Measurements from ENCODE around the gene EBLN2. TPM values are rescaled to one million over a fixed set of nuclear protein-coding genes. Genes with fewer than 3 reads are reported as not detected.

Gene EBLN2
- total RNA-seq (10 to 100 TPM in 1 of 2 donors, 1 to 10 TPM in 1; 3.8 to 18.5 TPM), polyA plus RNA-seq (1 to 10 TPM in 1 of 2 donors, under 1 TPM in 1; 0.61 to 1.2 TPM)
- long read RNA-seq, donor 1, partial matches to known transcripts, result 0 of 3 reads
- long read RNA-seq, donor 1, other reads (novel, unspliced or antisense), result 0 of 3 reads
- long read RNA-seq, donor 2, partial matches to known transcripts, result 0 of 2 reads
- long read RNA-seq, donor 2, other reads (novel, unspliced or antisense), result 0 of 2 reads
- long read RNA-seq, donor 3, partial matches to known transcripts, result 0 of 1 reads
- long read RNA-seq, donor 3, other reads (novel, unspliced or antisense), result 0 of 1 reads
- long read RNA-seq, donor 4, partial matches to known transcripts, result 0 of 2 reads
- long read RNA-seq, donor 4, other reads (novel, unspliced or antisense), result 0 of 2 reads
- long read RNA-seq, donor 5, transcript EBLN2-201 (1 exons, 1,679 nt), result major isoform, 9 of 9 reads
- long read RNA-seq, donor 5, partial matches to known transcripts, result 0 of 9 reads
- long read RNA-seq, donor 5, other reads (novel, unspliced or antisense), result 0 of 9 reads

- DNase-seq, result no peak
- no peaks in the 10 kb centered on the region for H3K4me1 ChIP-seq (ENCODE audit: control insufficient read depth in 5 of 5, insufficient read depth in 5 of 5, low read length in 5 of 5)
- no peak within 1 kb of the TSS for H3K4me3 ChIP-seq
- no peak within 1 kb of the TSS for H3K9ac ChIP-seq (ENCODE audit: insufficient read depth in 1 of 2, low read length in 2 of 2)
- no peaks in the 10 kb centered on the region for H3K9me3 ChIP-seq (ENCODE audit: control insufficient read depth in 4 of 4, insufficient read depth in 3 of 4, low read length in 3 of 4)
- WGBS, 2 donors, result 95 to 98% methylated on average over 2 of the region's 2 CpGs
- no peak for ATAC-seq (ENCODE audit: insufficient read depth, low FRiP score)
- H3K27ac ChIP-seq (ENCODE audit: low read depth in 1 of 2, low read length in 1 of 2), result peak within 1 kb of the TSS in 1 of 2 donors; percentile 13
- H3K36me3 ChIP-seq (ENCODE audit: control insufficient read depth in 4 of 4, insufficient read depth in 4 of 4, low read length in 4 of 4), result peaks cover 16 to 24% (median 17%) of the 10 kb centered on the region in 4 donors
- no peaks in the 10 kb centered on the region for H3K27me3 ChIP-seq (ENCODE audit: control insufficient read depth in 3 of 3, insufficient read depth in 3 of 3, low read length in 2 of 3)
- TF ChIP-seq CTCF (IDR thresholded peaks at IDR 0.05; ENCODE audit: control extremely low read depth, extremely low read depth), result no peak
Observed at GRCh38 chr3:73061416-73061815, at the start of gene EBLN2. Gene EBLN2, plus strand, starts transcription at chr3:73061659. Its CDS starts 423 bp downstream, at chr3:73062082.

DNA sequence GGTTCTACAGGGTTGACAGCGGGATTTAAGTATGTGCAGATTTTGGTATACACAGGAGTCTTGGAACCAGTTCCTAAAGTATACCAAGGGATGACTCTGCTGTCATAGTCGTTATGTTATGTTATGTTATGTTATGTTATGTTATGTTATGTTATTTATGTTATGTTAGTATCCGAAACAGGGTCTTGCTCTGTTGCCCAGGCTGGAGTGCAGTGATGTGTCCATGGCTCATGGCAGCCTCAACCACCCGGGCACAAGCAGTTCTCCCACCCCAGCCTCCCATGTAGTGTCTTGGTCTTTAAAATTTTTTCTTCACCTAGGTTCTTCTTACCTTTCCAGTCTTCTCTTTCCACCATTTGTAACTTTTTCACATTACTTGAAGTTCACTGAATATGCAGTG, 43.2 kb upstream of the EBLN2 start:
- Histone ChIP-seq H3K4me3 (no peak overlapping the region), H3K4me1 (ENCODE audit: control insufficient read depth in 5 of 5, insufficient read depth in 5 of 5, low read length in 5 of 5) (peaks cover 0 to 24% (median 0%) of the 10 kb centered on the region in 5 donors), H3K9ac (ENCODE audit: insufficient read depth in 1 of 2, low read length in 2 of 2) (no peak overlapping the region), H3K27me3 (ENCODE audit: control insufficient read depth in 3 of 3, insufficient read depth in 3 of 3, low read length in 2 of 3) (no peaks in the 10 kb centered on the region), H3K9me3 (ENCODE audit: control insufficient read depth in 4 of 4, insufficient read depth in 3 of 4, low read length in 3 of 4) (no peaks in the 10 kb centered on the region), H3K36me3 (ENCODE audit: control insufficient read depth in 4 of 4, insufficient read depth in 4 of 4, low read length in 4 of 4) (peaks cover 0 to 6% (median 1%) of the 10 kb centered on the region in 4 donors), H3K27ac (ENCODE audit: low read depth in 1 of 2, low read length in 1 of 2) (no peak overlapping the region)
- no peak for TF ChIP-seq CTCF (IDR thresholded peaks at IDR 0.05; ENCODE audit: control extremely low read depth, extremely low read depth)
- ATAC-seq (ENCODE audit: insufficient read depth, low FRiP score) (no peak), DNase-seq (no peak)
- 93% methylated on average over 4 of the region's 4 CpGs for WGBS, 2 donors

DNA sequence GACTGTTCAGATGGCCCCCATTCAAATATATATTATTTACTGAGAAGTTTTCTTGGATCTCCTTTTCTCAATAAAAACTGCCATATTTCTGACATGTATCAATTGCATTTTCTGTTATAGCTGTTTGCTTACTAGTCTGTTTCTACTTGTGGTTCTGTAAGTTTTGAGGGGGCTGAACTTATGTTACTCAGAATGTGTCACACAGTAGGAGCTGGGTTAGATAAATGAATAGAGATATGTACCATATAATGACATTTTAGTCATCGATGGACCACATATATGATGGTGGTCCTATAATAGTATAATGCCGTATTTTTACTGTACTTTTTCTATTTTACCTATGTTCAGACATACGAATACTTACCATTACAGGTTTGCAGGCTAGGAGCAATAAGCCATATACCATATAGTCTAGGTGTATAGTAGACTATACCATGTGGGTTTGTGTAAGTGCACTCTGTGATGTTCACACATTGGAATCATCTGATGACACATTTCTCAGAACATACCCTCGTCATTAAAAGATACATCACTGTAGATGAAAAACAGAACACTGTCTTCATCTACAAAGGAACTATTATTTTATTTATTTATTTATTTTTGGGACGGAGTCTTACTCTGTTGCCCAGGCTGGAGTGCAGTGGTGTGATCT, 42.5 kb upstream of the EBLN2 start:
- 78 to 95% methylated on average over 5 of the region's 5 CpGs for WGBS, 2 donors
- Histone ChIP-seq H3K4me3 (no peak overlapping the region), H3K4me1 (ENCODE audit: control insufficient read depth in 5 of 5, insufficient read depth in 5 of 5, low read length in 5 of 5) (peaks cover 0 to 24% (median 0%) of the 10 kb centered on the region in 5 donors), H3K36me3 (ENCODE audit: control insufficient read depth in 4 of 4, insufficient read depth in 4 of 4, low read length in 4 of 4) (peaks cover 0 to 6% (median 1%) of the 10 kb centered on the region in 4 donors), H3K9me3 (ENCODE audit: control insufficient read depth in 4 of 4, insufficient read depth in 3 of 4, low read length in 3 of 4) (no peaks in the 10 kb centered on the region), H3K27me3 (ENCODE audit: control insufficient read depth in 3 of 3, insufficient read depth in 3 of 3, low read length in 2 of 3) (no peaks in the 10 kb centered on the region), H3K9ac (ENCODE audit: insufficient read depth in 1 of 2, low read length in 2 of 2) (no peak overlapping the region), H3K27ac (ENCODE audit: low read depth in 1 of 2, low read length in 1 of 2) (no peak overlapping the region)
- TF ChIP-seq CTCF (IDR thresholded peaks at IDR 0.05; ENCODE audit: control extremely low read depth, extremely low read depth), result no peak
- DNase-seq, result no peak
- no peak for ATAC-seq (ENCODE audit: insufficient read depth, low FRiP score)
